Subcutaneous adipose tissue (tissue), 4 donors: ENCODE results near the gene PALLD. TPM values are rescaled to one million over a fixed set of nuclear protein-coding genes. Genes with fewer than 3 reads are reported as not detected.

Experiments used
- CTCF ChIP-seq: fragments of 450-650 bp; IDR thresholded peaks from one replicate; pipeline ENCODE4 v1.5.1; 2016; ENCODE audit warnings: low read depth, mild to moderate bottlenecking, control low read depth, antibody characterized with exemption, moderate library complexity
- total RNA-seq, 4 donors: library from RNA; depleted of rRNA; stranded (reverse); fragments of >200 nt; gene quantifications; one replicate each; pipeline ENCODE4 v1.1.0, GENCODE V29; 2016

The PALLD gene
- total RNA-seq, 4 donors from 2014 or later, result 94.1 to 118 (median 110) TPM

GRCh38 chr4:168486912-168487281 is 10.0 kb upstream of the PALLD start:
- no peak for TF ChIP-seq CTCF

GRCh38 chr4:168487282-168488035 is 9.4 kb upstream of the PALLD start:
- TF ChIP-seq CTCF, result no peak

GRCh38 chr4:168488869-168489274 is 8.0 kb upstream of the PALLD start:
- TF ChIP-seq CTCF, result no peak

GRCh38 chr4:168489616-168490015 is 7.2 kb upstream of the PALLD start:
- no peak for TF ChIP-seq CTCF

- no peak for TF ChIP-seq CTCF
Measured at GRCh38 chr4:168490711-168491110, 6.1 kb upstream of the PALLD start.

GRCh38 chr4:168491563-168491962 is 5.3 kb upstream of the PALLD start:
- TF ChIP-seq CTCF, result no peak

GRCh38 chr4:168498251-168498650 is 1.4 kb downstream of the PALLD start:
- no peak for TF ChIP-seq CTCF
